AG04449 (cell line): ENCODE data around the gene ITIH5.

ENCODE experiments used
- CTCF ChIA-PET: fragments of 350-600 bp; formaldehyde crosslinking; extraction: SDS; loops from one replicate; lab custom pipeline; 2021; ENCODE audit warnings: antibody characterized with exemption; lab: Yijun Ruan, JAX
- POLR2A ChIA-PET: fragments of 400-600, 350-600 bp; formaldehyde crosslinking; extraction: SDS; loops from one replicate; lab custom pipeline; 2020; ENCODE audit warnings: antibody characterized with exemption, inconsistent platforms; lab: Yijun Ruan, JAX
- DNase-seq: peaks from one replicate; pipeline ENCODE4 v3.0.0-alpha.2; 2010; ENCODE audit warnings: low read depth, low spot score
- H3K4me3 ChIP-seq: 2 replicates; pipeline ENCODE4 v1.5.1; 2011; ENCODE audit warnings: low read depth, mild to moderate bottlenecking, control low read depth, low read length
- CTCF ChIP-seq: IDR thresholded peaks from one replicate; pipeline ENCODE4 v1.5.1; 2011; ENCODE audit warnings: mild to moderate bottlenecking, moderate library complexity, low read length, control low read depth, inconsistent platforms; ENCODE audit not compliant: insufficient read depth; ENCODE audit errors: missing control alignments

ITIH5 gene

GRCh38 chr10:7553531-7553930, 113.2 kb downstream of the ITIH5 start:
- CTCF ChIA-PET = no interaction called here
- no peak overlapping the region for H3K4me3 ChIP-seq
- TF ChIP-seq CTCF = no peak
- POLR2A ChIA-PET = no interaction called here
- no peak for DNase-seq

GRCh38 chr10:7551950-7552716, 114.6 kb downstream of the ITIH5 start:
- no peak for TF ChIP-seq CTCF
- no peak for DNase-seq
- CTCF ChIA-PET = no interaction called here
- no peak overlapping the region for H3K4me3 ChIP-seq
- POLR2A ChIA-PET = no interaction called here

GRCh38 chr10:7551289-7551688, 115.5 kb downstream of the ITIH5 start:
- DNase-seq = no peak
- ChIA-PET POLR2A (no interaction called here), CTCF (no interaction called here)
- no peak overlapping the region for H3K4me3 ChIP-seq
- TF ChIP-seq CTCF = no peak

- POLR2A ChIA-PET = no interaction called here
- H3K4me3 ChIP-seq = no peak overlapping the region
- DNase-seq = no peak
- CTCF ChIA-PET = no interaction called here
- no peak for TF ChIP-seq CTCF
Measured at GRCh38 chr10:7550013-7550412, 116.8 kb downstream of the ITIH5 start.

- H3K4me3 ChIP-seq = no peak overlapping the region
- TF ChIP-seq CTCF = no peak
- ChIA-PET POLR2A (no interaction called here), CTCF (no interaction called here)
- no peak for DNase-seq
Measured at GRCh38 chr10:7547829-7548228, 118.9 kb downstream of the ITIH5 start.

GRCh38 chr10:7547206-7547605, 119.6 kb downstream of the ITIH5 start:
- ChIA-PET POLR2A (no interaction called here), CTCF (no interaction called here)
- no peak for TF ChIP-seq CTCF

More at GRCh38 chr10:7547206-7547605, 119.6 kb downstream of the ITIH5 start:
- H3K4me3 ChIP-seq = no peak overlapping the region
- no peak for DNase-seq
